GM12878 (cell line): Measurements from ENCODE around the gene HK1. TPM values are rescaled to one million over a fixed set of nuclear protein-coding genes. Genes with fewer than 3 reads are reported as not detected.
"Not testable (repeated sequence)": the region's sequence is repeated elsewhere in the genome, so short reads cannot be mapped to it uniquely, and the experiment has no call there.

Experiments
- ATAC-seq: fragments of 200-7000 bp; cut with Tn5 transposase; 3 replicates; pipeline ENCODE4 v1.9.1; 2020; ENCODE audit warnings: mild to moderate bottlenecking, moderate library complexity
- BruUV-seq: library from RNA; stranded (reverse); fragments of 400-500 nt; replicated peaks from 2 replicates; lab custom pipeline; 2021; lab: Mats Ljungman, UMichigan
- CTCF ChIA-PET: fragments of 300-600 bp; sonication (Branson Sonifier 250); formaldehyde crosslinking; extraction: SDS; loops from one replicate; lab custom pipeline; 2021; ENCODE audit warnings: inconsistent platforms; lab: Yijun Ruan, JAX
- POLR2A ChIA-PET: fragments of 350-600 bp; formaldehyde crosslinking; extraction: SDS; loops from one replicate; lab custom pipeline; 2021; ENCODE audit warnings: inconsistent platforms; lab: Charles Lee
- RAD21 ChIA-PET: fragments of 300-600 bp; sonication (Branson Sonifier 250); formaldehyde crosslinking; loops from one replicate; lab custom pipeline; 2023; ENCODE audit warnings: antibody characterized with exemption; ENCODE audit not compliant: unreplicated experiment; lab: Charles Lee
- SMC1A ChIA-PET: fragments of 300-600 bp; sonication (Branson Sonifier 250); formaldehyde crosslinking; loops from one replicate; lab custom pipeline; 2023; ENCODE audit not compliant: unreplicated experiment, uncharacterized antibody; lab: Charles Lee
- DNase-seq: peaks from one replicate; pipeline ENCODE4 v3.0.0-alpha.2; 2011; ENCODE audit warnings: low read depth, low spot score
- FAIRE-seq: peaks from 3 replicates; lab custom pipeline; 2011; peaks lifted over from hg19 to GRCh38; lab: Jason Lieb, UNC
- H2AFZ ChIP-seq: 2 replicates; pipeline ENCODE4 v1.6.0; 2011; ENCODE audit warnings: low read depth, low read length, control low read depth; ENCODE audit not compliant: control insufficient read depth
- H3K27ac ChIP-seq: 2 replicates; pipeline ENCODE4 v1.5.1; 2011; ENCODE audit warnings: control low read depth; ENCODE audit not compliant: control insufficient read depth, insufficient read depth
- H3K27me3 ChIP-seq, 2 experiments: replicated peaks in 1 of 2; 2 replicates each; pipeline versions ENCODE4 v1.6.0 to v1.6.1; 2011; ENCODE audit warnings: low read length in 1 of 2; ENCODE audit not compliant: control insufficient read depth in 2 of 2, insufficient read depth in 2 of 2
- H3K36me3 ChIP-seq, 2 experiments: 2 replicates each; pipeline ENCODE4 v1.5.1; 2011; ENCODE audit warnings: low read length in 1 of 2; ENCODE audit not compliant: control insufficient read depth in 2 of 2, insufficient read depth in 2 of 2
- H3K4me1 ChIP-seq: 2 replicates; pipeline ENCODE4 v1.6.1; 2011; ENCODE audit warnings: mild to moderate bottlenecking, low read length, moderate library complexity, mixed read lengths; ENCODE audit not compliant: control insufficient read depth, insufficient read depth
- H3K4me2 ChIP-seq: 2 replicates; pipeline ENCODE4 v1.6.0; 2011; ENCODE audit warnings: control low read depth; ENCODE audit not compliant: control insufficient read depth, insufficient read depth
- H3K4me3 ChIP-seq: fragments of 200-600 bp; sonication (generic); 2 replicates; pipeline ENCODE4 v1.5.1; 2016
- H3K79me2 ChIP-seq: 2 replicates; pipeline ENCODE4 v1.6.0; 2011; ENCODE audit warnings: low read length; ENCODE audit not compliant: control insufficient read depth, insufficient read depth
- H3K9ac ChIP-seq: 2 replicates; pipeline ENCODE4 v1.8.0; 2011; ENCODE audit warnings: low read length, control low read depth, mixed read lengths; ENCODE audit not compliant: control insufficient read depth, insufficient read depth
- H3K9me3 ChIP-seq: replicated peaks from 3 replicates; pipeline ENCODE4 v1.5.1; 2011; ENCODE audit warnings: mild to moderate bottlenecking, low read length; ENCODE audit not compliant: control insufficient read depth, insufficient read depth
- H4K20me1 ChIP-seq: 2 replicates; pipeline ENCODE4 v1.6.0; 2011; ENCODE audit not compliant: control insufficient read depth, insufficient read depth
- BHLHE40 ChIP-seq, 2 experiments: fragments of 450-650 bp in 1 of 2; IDR thresholded peaks; 2 replicates each; pipeline ENCODE4 v1.6.1; 2011 to 2017; ENCODE audit warnings: low read depth in 2 of 2, borderline replicate concordance in 1 of 2, improper control_type of control experiment in 1 of 2, low read length in 1 of 2, mild to moderate bottlenecking in 1 of 2
- CBX3 ChIP-seq: fragments of 200-600 bp; sonication (generic); IDR thresholded peaks from 2 replicates; pipeline ENCODE4 v1.6.1; 2016; ENCODE audit warnings: low read depth, borderline replicate concordance
- CHD2 ChIP-seq: IDR thresholded peaks from 2 replicates; pipeline ENCODE4 v1.6.1; 2011; ENCODE audit warnings: low read depth, low read length, improper control_type of control experiment, borderline replicate concordance
- CREB1 ChIP-seq: IDR thresholded peaks from 2 replicates; pipeline ENCODE4 v1.6.1; 2012; ENCODE audit warnings: low read depth, mild to moderate bottlenecking, inconsistent platforms
- FOS ChIP-seq: IDR thresholded peaks from 3 replicates; pipeline ENCODE4 v1.6.1; 2011; ENCODE audit warnings: borderline replicate concordance; ENCODE audit not compliant: insufficient read length; ENCODE audit errors: extremely low read depth
- FOXM1 ChIP-seq: IDR thresholded peaks from 2 replicates; pipeline ENCODE4 v1.6.1; 2012; ENCODE audit warnings: low read depth, mild to moderate bottlenecking, inconsistent platforms, low read length, moderate library complexity
- IKZF1 ChIP-seq: fragments of 450-650 bp; conservative IDR thresholded peaks from 2 replicates; pipeline ENCODE4 v1.6.1; 2017; ENCODE audit warnings: antibody characterized with exemption, mild to moderate bottlenecking
- NFYB ChIP-seq: IDR thresholded peaks from 2 replicates; pipeline ENCODE4 v1.6.1; 2011; ENCODE audit warnings: low read depth, mild to moderate bottlenecking, low read length, improper control_type of control experiment, moderate library complexity; ENCODE audit not compliant: insufficient read depth
- POLR2A ChIP-seq: IDR thresholded peaks from 2 replicates; pipeline ENCODE4 v1.6.1; 2011; ENCODE audit warnings: low read depth, mild to moderate bottlenecking, low read length
- RELB ChIP-seq: fragments of 450-650 bp; IDR thresholded peaks from 2 replicates; pipeline ENCODE4 v1.6.1; 2017; ENCODE audit warnings: low read depth, mild to moderate bottlenecking, moderate library complexity
- SP1 ChIP-seq: IDR thresholded peaks from one replicate; pipeline ENCODE4 v1.6.1; 2011; ENCODE audit warnings: low read depth, low read length
- ZNF217 ChIP-seq: fragments of 450-650 bp; IDR thresholded peaks from 2 replicates; pipeline ENCODE4 v1.6.1; 2017; ENCODE audit warnings: antibody characterized with exemption, mild to moderate bottlenecking
- WGBS: methylation state at CpG from one replicate; pipeline ENCODE4 v1.1.6; 2016; ENCODE audit warnings: low lambda C conversion rate; ENCODE audit not compliant: insufficient replicate concordance, insufficient coverage; ENCODE audit errors: missing lambda C conversion rate; 5-methylcytosine and 5-hydroxymethylcytosine counted together
- in situ Hi-C: fragments of 300-500 bp; cut with MboI; formaldehyde crosslinking; loops from 9 replicates; pipeline ENCODE4 v1.14.3; 2018; ENCODE audit warnings: mixed read lengths
- intact Hi-C: fragments of 100-400 bp; cut with micrococcal nuclease; formaldehyde crosslinking; loops from one replicate; pipeline ENCODE4 v1.14.2; 2022; ENCODE audit not compliant: unreplicated experiment
- polyA plus RNA-seq, 11 experiments: library from polyadenylated mRNA; depleted of rRNA in 4 of 11; unstranded in 6 of 11; stranded (reverse) in 5 of 11; fragments of >200 nt; fragmentation: Nextera tagmentation in 4 of 11; fragmentation: Illumina TruSeq in 1 of 11; extraction: Ambion mirVana in 4 of 11; extraction: Trizol in 1 of 11; gene quantifications; 1 replicate in 1 of 11; 2 replicates in 10 of 11; pipeline versions ENCODE4 v1.2.1 to v1.2.3, GENCODE V29; 2011 to 2016; ENCODE audit warnings: inconsistent platforms in 2 of 11, missing spikeins in 2 of 11, low read depth in 1 of 11
- total RNA-seq, 4 experiments: library from RNA; depleted of rRNA in 3 of 4; stranded (reverse); fragments of >200 nt in 3 of 4; fragmentation: Illumina TruSeq in 1 of 4; extraction: Trizol in 1 of 4; gene quantifications; 2 replicates each; pipeline versions ENCODE4 v1.2.1 to v1.2.3, GENCODE V29; 2013 to 2021

The HK1 gene
- total and polyA plus RNA-seq, 10 of the 15 experiments (the other 5 are each of a cell fraction or from before 2014, with no cell fraction given) = 3.4 to 77.3 (median 46.6) TPM

- H3K27ac ChIP-seq, intact Hi-C loops, H3K9me3 ChIP-seq, H2AFZ ChIP-seq, H3K9ac ChIP-seq, BruUV-seq, in situ Hi-C loops, H4K20me1 ChIP-seq, H3K27me3 ChIP-seq, H3K4me3 ChIP-seq, FAIRE-seq, H3K79me2 ChIP-seq, DNase-seq, H3K4me2 ChIP-seq, H3K4me1 ChIP-seq, ATAC-seq, H3K36me3 ChIP-seq: not testable (repeated sequence)
- peak; percentile 56; the same call in 1 of the 2 replicates for TF ChIP-seq ZNF217
- SMC1A ChIA-PET = interaction anchor here (1.5 to 3.3 kb wide), 3 partner anchors 15 to 37 kb away, joined by 3 to 14 read pairs (median 5); no protein-coding TSS in a partner anchor
- POLR2A ChIA-PET = interaction anchor here (0.6 to 1.6 kb wide), 5 partner anchors 12 to 125 kb away, joined by 3 to 5 read pairs (median 3); no protein-coding TSS in a partner anchor
- RAD21 ChIA-PET = interaction anchor here (1.3 to 3.3 kb wide), 3 partner anchors 14 to 21 kb away, joined by 4 to 16 read pairs (median 5); no protein-coding TSS in a partner anchor
- CTCF ChIA-PET = interaction anchor here (0.9 to 3.2 kb wide), 10 partner anchors 10 to 508 kb away, joined by 3 to 14 read pairs (median 4); no protein-coding TSS in a partner anchor
- 66% methylated on average over 16 of the region's 16 CpGs for WGBS
Observed at GRCh38 chr10:69450395-69450794, 172.1 kb downstream of the HK1 start.

- WGBS = 3% methylated on average over 38 of the region's 45 CpGs
- no TSS peak for BruUV-seq
- CTCF ChIA-PET = interaction anchor here (0.6 to 3.2 kb wide), 9 partner anchors 9 to 960 kb away, joined by 3 to 16 read pairs (median 3); no protein-coding TSS in a partner anchor
- TF ChIP-seq CBX3 = no peak
- peak; percentile 79 to 83 for TF ChIP-seq BHLHE40 (IDR thresholded peaks at IDR 0.05; ENCODE audit: borderline replicate concordance in 1 of 2, low read depth in 2 of 2, low read length in 1 of 2)
- TF ChIP-seq FOS = peak; percentile 57
- peak; percentile 95 for TF ChIP-seq SP1
- no peak for TF ChIP-seq FOXM1
- TF ChIP-seq CHD2 = peak; percentile 90; the same call in 1 of the 2 replicates
- TF ChIP-seq POLR2A = no peak
- peak; percentile 87 for TF ChIP-seq NFYB
- peak; percentile 14; the same call in 1 of the 2 replicates for TF ChIP-seq CREB1
- TF ChIP-seq RELB = 0 out of 2 replicates have a peak, but pooled peaks have one; percentile 37
- TF ChIP-seq IKZF1 = no peak
Observed at GRCh38 chr10:69451209-69451783, 173.0 kb downstream of the HK1 start, which contains the start of gene TSPAN15. TSS of gene TSPAN15 (plus strand) at chr10:69451465. CDS start at chr10:69451595, 130 bp downstream.

More at GRCh38 chr10:69451209-69451783, 173.0 kb downstream of the HK1 start, which contains the start of gene TSPAN15:
- intact Hi-C loops (no loop called here), in situ Hi-C loops (no loop called here)
- H3K27ac ChIP-seq = no peak within 1 kb of the TSS
- no peaks in the 10 kb centered on the region for H3K36me3 ChIP-seq
- POLR2A ChIA-PET = interaction anchor here (0.9 to 1.6 kb wide), 4 partner anchors 11 to 18 kb away, joined by 3 to 4 read pairs (median 3); no protein-coding TSS in a partner anchor
- H3K27me3 ChIP-seq = no peaks in the 10 kb centered on the region; a peak in 1 of 4 replicates
- FAIRE-seq = no peak
- no peaks in the 10 kb centered on the region for H4K20me1 ChIP-seq
- RAD21 ChIA-PET = interaction anchor here (1.3 to 3.3 kb wide), 2 partner anchors 13 to 19 kb away, joined by 4 to 16 read pairs; no protein-coding TSS in a partner anchor
- no peaks in the 10 kb centered on the region for H3K9me3 ChIP-seq
- peak within 1 kb of the TSS; percentile 75 for H3K4me3 ChIP-seq
- no peaks in the 10 kb centered on the region; the same call in 1 of the 2 replicates for H3K4me1 ChIP-seq
- peak within 1 kb of the TSS; percentile 73 for H2AFZ ChIP-seq
- SMC1A ChIA-PET = interaction anchor here (1.5 to 3.3 kb wide), 4 partner anchors 12 to 38 kb away, joined by 3 to 14 read pairs (median 6); no protein-coding TSS in a partner anchor
- ATAC-seq = peak; percentile 97
- peak; percentile 45 for DNase-seq
- H3K9ac ChIP-seq = peak within 1 kb of the TSS; percentile 45
- no peaks in the 10 kb centered on the region; the same call in 1 of the 2 replicates for H3K79me2 ChIP-seq
- H3K4me2 ChIP-seq = peak within 1 kb of the TSS; percentile 67
